ENCODE results near the gene OSCAR. TPM values are rescaled to one million over a fixed set of nuclear protein-coding genes. Genes with fewer than 3 reads are reported as not detected.
"Not testable (repeated sequence)": the region's sequence is repeated elsewhere in the genome, so short reads cannot be mapped to it uniquely, and the experiment has no call there.

Gene OSCAR
- total RNA-seq, 4 donors from 2014 or later: 1.9 to 6.5 (median 3.7) TPM

GRCh38 chr19:54096617-54097106, 3.9 kb downstream of the OSCAR start:
- intact Hi-C loops (cut with DNase I; ENCODE audit: low total_unique reads): no loop called here
- 2 to 4% methylated on average over 13 to 14 of the region's 14 CpGs for WGBS, 2 donors
- DNase-seq (ENCODE audit: low spot score in 2 of 2): peak in 1 of 2 donors; percentile 24
- no peak overlapping the region for H3K4me3 ChIP-seq (ENCODE audit: low read depth, poor library complexity, severe bottlenecking)
- TF ChIP-seq CTCF (IDR thresholded peaks at IDR 0.05) (no peak), POLR2A (IDR thresholded peaks at IDR 0.05) (no peak)

DNA sequence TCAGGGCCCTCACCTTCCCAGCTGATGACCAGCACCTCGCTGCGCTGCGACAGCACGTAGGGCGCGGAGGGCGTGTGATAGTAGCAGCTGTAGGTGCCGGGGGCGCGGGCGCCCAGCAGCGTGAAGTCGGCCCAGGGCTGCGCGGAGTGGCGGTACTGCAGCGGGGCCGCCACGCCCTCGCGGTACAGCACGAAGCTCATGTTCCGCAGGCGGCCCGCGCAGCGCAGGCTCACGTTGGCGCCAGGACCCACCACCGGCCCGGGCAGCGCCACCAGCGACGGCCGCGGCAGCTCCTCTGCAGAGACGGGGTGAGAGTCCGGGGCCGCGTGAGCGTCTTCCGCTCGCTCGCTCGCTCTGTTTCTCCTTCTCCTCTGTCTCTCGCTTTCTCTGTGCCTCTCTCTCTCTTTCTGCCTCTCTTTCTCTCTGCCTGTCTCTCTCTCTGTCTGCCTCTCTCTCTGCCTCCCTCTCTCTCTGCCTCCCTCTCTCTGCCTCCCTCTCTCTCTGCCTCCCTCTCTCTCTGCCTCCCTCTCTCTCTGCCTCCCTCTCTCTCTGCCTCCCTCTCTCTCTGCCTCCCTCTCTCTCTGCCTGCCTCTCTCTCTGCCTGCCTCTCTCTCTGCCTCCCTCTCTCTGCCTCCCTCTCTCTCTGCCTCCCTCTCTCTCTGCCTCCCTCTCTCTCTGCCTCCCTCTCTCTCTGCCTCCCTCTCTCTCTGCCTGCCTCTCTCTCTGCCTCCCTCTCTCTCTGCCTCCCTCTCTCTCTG, 4.6 kb downstream of the OSCAR start:
- intact Hi-C loops (cut with DNase I; ENCODE audit: low total_unique reads); H3K4me3 ChIP-seq (ENCODE audit: low read depth, poor library complexity, severe bottlenecking): not testable (repeated sequence)
- WGBS, 2 donors: 1 to 3% methylated on average over 29 to 43 of the region's 46 CpGs
- DNase-seq (ENCODE audit: low spot score in 2 of 2): peak in 1 of 2 donors; percentile 89

- intact Hi-C loops (cut with DNase I; ENCODE audit: low total_unique reads): no loop called here
- no peak for DNase-seq (ENCODE audit: low spot score in 2 of 2)
- TF ChIP-seq CTCF (IDR thresholded peaks at IDR 0.05) (no peak), POLR2A (IDR thresholded peaks at IDR 0.05) (no peak)
- 75 to 77% methylated on average over 9 to 21 of the region's 22 CpGs for WGBS, 2 donors
- no peak overlapping the region for H3K4me3 ChIP-seq (ENCODE audit: low read depth, poor library complexity, severe bottlenecking)
These were observed 5.3 kb downstream of the OSCAR start for GRCh38 chr19:54095136-54095858.

GRCh38 chr19:54094426-54095000, 6.1 kb downstream of the OSCAR start:
- TF ChIP-seq CTCF (IDR thresholded peaks at IDR 0.05) (no peak), POLR2A (IDR thresholded peaks at IDR 0.05) (no peak)
- H3K4me3 ChIP-seq (ENCODE audit: low read depth, poor library complexity, severe bottlenecking): no peak overlapping the region
- intact Hi-C loops (cut with DNase I; ENCODE audit: low total_unique reads): no loop called here
- DNase-seq (ENCODE audit: low spot score in 2 of 2): no peak
- WGBS, 2 donors: 82 to 86% methylated on average over 17 of the region's 17 CpGs

GRCh38 chr19:54084410-54084809, 16.2 kb downstream of the OSCAR start:
- intact Hi-C loops (cut with DNase I; ENCODE audit: low total_unique reads): no loop called here
- no peak for DNase-seq (ENCODE audit: low spot score in 2 of 2)
- no peak overlapping the region for H3K4me3 ChIP-seq (ENCODE audit: low read depth, poor library complexity, severe bottlenecking)
- 86 to 96% methylated on average over 2 to 3 of the region's 3 CpGs for WGBS, 2 donors
- TF ChIP-seq POLR2A (IDR thresholded peaks at IDR 0.05) (no peak), CTCF (IDR thresholded peaks at IDR 0.05) (no peak)

DNA sequence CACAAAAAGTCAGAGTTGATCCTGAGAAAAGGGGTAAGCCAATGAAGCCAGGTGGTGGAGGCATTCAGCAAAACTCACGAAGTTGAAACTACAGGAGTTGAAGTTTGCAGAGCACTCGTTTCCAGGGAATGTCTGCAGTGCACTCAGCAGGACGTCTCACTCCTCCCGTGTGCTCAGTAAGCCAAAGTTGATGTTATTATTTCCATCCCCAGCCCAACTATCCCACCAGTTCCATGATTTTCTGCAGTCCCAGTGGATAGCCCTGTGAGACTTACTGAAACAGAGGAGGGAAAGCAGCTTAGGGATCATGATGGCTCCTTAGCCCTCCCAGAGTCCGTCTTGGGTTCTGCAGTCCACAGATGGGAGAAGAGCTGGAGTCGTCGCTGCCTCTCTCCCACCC, 19.6 kb downstream of the OSCAR start, which contains the start of gene TARM1:
Gene TARM1 (minus strand): TSS at position 334 of the 400 bp plus-strand sequence. CDS start 25 bp downstream, at position 309.
- no peak for TF ChIP-seq CTCF (IDR thresholded peaks at IDR 0.05)
- no peak for TF ChIP-seq POLR2A (IDR thresholded peaks at IDR 0.05)
- no peak within 1 kb of the TSS for H3K4me3 ChIP-seq (ENCODE audit: low read depth, poor library complexity, severe bottlenecking)
- 74 to 83% methylated on average over 7 of the region's 7 CpGs for WGBS, 2 donors
- intact Hi-C loops (cut with DNase I; ENCODE audit: low total_unique reads): no loop called here
- DNase-seq (ENCODE audit: low spot score in 2 of 2): no peak

Data from lower leg skin (tissue), 4 donors.